Erythroblast (primary cell): Measurements from ENCODE around the gene RAB38.

Source experiments
- GATA1 ChIP-seq: IDR thresholded peaks from 2 replicates; pipeline ENCODE4 v1.6.1; 2011; ENCODE audit warnings: low read depth, mild to moderate bottlenecking, control low read depth, low read length, moderate library complexity
- POLR2A ChIP-seq: IDR thresholded peaks from 2 replicates; pipeline ENCODE4 v1.6.1; 2011; ENCODE audit warnings: mild to moderate bottlenecking, low read length

DNA sequence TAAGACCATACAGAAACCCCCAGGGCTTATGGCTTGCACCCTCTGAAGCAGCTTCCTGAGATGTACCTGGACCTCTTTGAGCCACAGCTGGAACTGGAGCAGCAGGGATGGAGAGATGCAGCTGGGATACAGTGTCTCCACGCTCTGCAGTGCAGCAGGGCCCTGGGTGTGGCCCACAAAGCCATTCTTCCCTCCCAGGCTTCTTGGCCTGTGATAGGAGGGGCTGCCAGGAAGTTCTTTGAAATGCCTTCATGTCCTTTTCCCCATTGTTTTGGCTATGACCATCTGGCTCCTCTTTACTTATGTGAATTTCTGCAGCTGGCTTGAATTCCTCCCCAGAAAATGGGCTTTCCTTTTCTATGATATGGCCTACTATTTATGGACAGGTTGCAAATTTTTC lies 37.1 kb upstream of the RAB38 start:
- TF ChIP-seq POLR2A = no peak
- no peak for TF ChIP-seq GATA1
